ENCODE data around the gene FBXL17.

Gene FBXL17

GRCh38 chr5:108024986-108025385 lies 356.9 kb downstream of the FBXL17 start:
- Histone ChIP-seq H3K36me3 (ENCODE audit: control insufficient read depth in 2 of 2, insufficient read depth in 1 of 2, low read length in 2 of 2) (no peaks in the 10 kb centered on the region), H3K9me3 (ENCODE audit: control insufficient read depth, insufficient read depth, low read depth, low read length) (no peaks in the 10 kb centered on the region), H3K4me1 (ENCODE audit: control insufficient read depth, insufficient read depth, low read length) (0 out of 2 replicates have a peak, but pooled peaks cover 2% of the 10 kb centered on the region), H3K27ac (ENCODE audit: extremely low read depth, low read depth, low read length) (no peak overlapping the region), H3K4me3 (ENCODE audit: low read depth, low read length) (no peak overlapping the region)
- CTCF ChIA-PET, result no interaction called here
- TF ChIP-seq SCRT2 (tag by site-specific recombination; IDR thresholded peaks at IDR 0.05) (no peak), HOXC10 (CRISPR knock-in tag; IDR thresholded peaks at IDR 0.05) (no peak), ZNF610 (tag by site-specific recombination; IDR thresholded peaks at IDR 0.05; ENCODE audit: borderline replicate concordance) (no peak), ZNF280D (tag by site-specific recombination; IDR thresholded peaks at IDR 0.05) (no peak), KLF8 (tag by site-specific recombination; IDR thresholded peaks at IDR 0.05) (no peak), ZNF350 (tag by site-specific recombination; IDR thresholded peaks at IDR 0.05) (no peak), KLF1 (tag by site-specific recombination; IDR thresholded peaks at IDR 0.05) (no peak), ZNF501 (tag by site-specific recombination; IDR thresholded peaks at IDR 0.05) (no peak), MEIS1 (CRISPR knock-in tag; IDR thresholded peaks at IDR 0.05; ENCODE audit: borderline replicate concordance) (no peak)
- POLR2A ChIA-PET, result no interaction called here

GRCh38 chr5:108016101-108016500 lies 365.8 kb downstream of the FBXL17 start:
- Histone ChIP-seq H3K4me1 (ENCODE audit: control insufficient read depth, insufficient read depth, low read length) (no peaks in the 10 kb centered on the region), H3K27ac (ENCODE audit: extremely low read depth, low read depth, low read length) (no peak overlapping the region), H3K9me3 (ENCODE audit: control insufficient read depth, insufficient read depth, low read depth, low read length) (no peaks in the 10 kb centered on the region), H3K4me3 (ENCODE audit: low read depth, low read length) (no peak overlapping the region), H3K36me3 (ENCODE audit: control insufficient read depth in 2 of 2, insufficient read depth in 1 of 2, low read length in 2 of 2) (no peaks in the 10 kb centered on the region)
- POLR2A ChIA-PET, result no interaction called here
- CTCF ChIA-PET, result no interaction called here
- TF ChIP-seq MYNN (tag by site-specific recombination; IDR thresholded peaks at IDR 0.05; ENCODE audit: borderline replicate concordance), result no peak
- no peak for TF ChIP-seq ZNF404 (tag by site-specific recombination; IDR thresholded peaks at IDR 0.05)
- no peak for TF ChIP-seq HIC1 (tag by site-specific recombination; IDR thresholded peaks at IDR 0.05)
- no peak for TF ChIP-seq ZBTB7A (tag by site-specific recombination; IDR thresholded peaks at IDR 0.05; ENCODE audit: low read depth)
- TF ChIP-seq ZNF211 (tag by site-specific recombination; IDR thresholded peaks at IDR 0.05; ENCODE audit: low read depth), result no peak
- no peak for TF ChIP-seq ZBTB8A (tag by site-specific recombination; IDR thresholded peaks at IDR 0.05)
- no peak for TF ChIP-seq SCRT1 (tag by site-specific recombination; IDR thresholded peaks at IDR 0.05; ENCODE audit: borderline replicate concordance)

GRCh38 chr5:108006791-108007190 lies 375.1 kb downstream of the FBXL17 start:
- Histone ChIP-seq H3K4me1 (ENCODE audit: control insufficient read depth, insufficient read depth, low read length) (no peaks in the 10 kb centered on the region), H3K9me3 (ENCODE audit: control insufficient read depth, insufficient read depth, low read depth, low read length) (no peaks in the 10 kb centered on the region), H3K4me3 (ENCODE audit: low read depth, low read length) (no peak overlapping the region), H3K27ac (ENCODE audit: extremely low read depth, low read depth, low read length) (no peak overlapping the region), H3K36me3 (ENCODE audit: control insufficient read depth in 2 of 2, insufficient read depth in 1 of 2, low read length in 2 of 2) (no peaks in the 10 kb centered on the region)
- POLR2A ChIA-PET, result no interaction called here
- CTCF ChIA-PET, result no interaction called here
- TF ChIP-seq GLIS1 (tag by site-specific recombination; IDR thresholded peaks at IDR 0.05) (no peak), ELK4 (IDR thresholded peaks at IDR 0.05; ENCODE audit: borderline replicate concordance, low read depth, low read length) (no peak), ZNF558 (tag by site-specific recombination; IDR thresholded peaks at IDR 0.05) (no peak), ZBTB20 (tag by site-specific recombination; IDR thresholded peaks at IDR 0.05) (no peak), ZNF239 (tag by site-specific recombination; IDR thresholded peaks at IDR 0.05) (no peak), REST (tag by site-specific recombination; IDR thresholded peaks at IDR 0.05) (no peak)
